HL-60 (cell line): ENCODE results near the gene IRF1.

ENCODE experiments used
- DNase-seq, 2 experiments: peaks; one replicate each; pipeline ENCODE4 v3.0.0-alpha.2; 2010 to 2020; ENCODE audit warnings: low read depth in 1 of 2, low spot score in 1 of 2
- H3K27ac ChIP-seq: fragments of 250-450 bp; sonication (Bioruptor Pico); replicated peaks from 2 replicates; pipeline ENCODE4 v1.5.1; 2020; ENCODE audit warnings: mild to moderate bottlenecking, moderate library complexity
- H3K27me3 ChIP-seq: fragments of 250-450 bp; sonication (Bioruptor Pico); 2 replicates; pipeline ENCODE4 v1.5.1; 2021; ENCODE audit warnings: mild to moderate bottlenecking, moderate library complexity; ENCODE audit not compliant: insufficient read depth, poor library complexity, severe bottlenecking
- H3K4me3 ChIP-seq: replicated peaks from 2 replicates; pipeline ENCODE4 v1.5.1; 2011; ENCODE audit warnings: mild to moderate bottlenecking, control low read depth, low read length; ENCODE audit not compliant: insufficient read depth
- CTCF ChIP-seq: IDR thresholded peaks from one replicate; pipeline ENCODE4 v1.5.1; 2011; ENCODE audit warnings: low read length, control low read depth, inconsistent platforms; ENCODE audit not compliant: insufficient read depth
- GABPA ChIP-seq: IDR thresholded peaks from 2 replicates; pipeline ENCODE4 v1.6.1; 2012; ENCODE audit warnings: low read depth
- POLR2AphosphoS5 ChIP-seq: IDR thresholded peaks from 2 replicates; pipeline ENCODE4 v1.6.1; 2012; ENCODE audit warnings: low read depth
- SPI1 ChIP-seq: IDR thresholded peaks from 2 replicates; pipeline ENCODE4 v1.6.1; 2012; ENCODE audit warnings: low read depth, mild to moderate bottlenecking, borderline replicate concordance
- TF ChIP-seq, protein P1 (sequence below): IDR thresholded peaks from 2 replicates; pipeline ENCODE4 v1.6.1; 2012; ENCODE audit warnings: low read depth; ENCODE audit not compliant: insufficient replicate concordance

Gene IRF1

DNA sequence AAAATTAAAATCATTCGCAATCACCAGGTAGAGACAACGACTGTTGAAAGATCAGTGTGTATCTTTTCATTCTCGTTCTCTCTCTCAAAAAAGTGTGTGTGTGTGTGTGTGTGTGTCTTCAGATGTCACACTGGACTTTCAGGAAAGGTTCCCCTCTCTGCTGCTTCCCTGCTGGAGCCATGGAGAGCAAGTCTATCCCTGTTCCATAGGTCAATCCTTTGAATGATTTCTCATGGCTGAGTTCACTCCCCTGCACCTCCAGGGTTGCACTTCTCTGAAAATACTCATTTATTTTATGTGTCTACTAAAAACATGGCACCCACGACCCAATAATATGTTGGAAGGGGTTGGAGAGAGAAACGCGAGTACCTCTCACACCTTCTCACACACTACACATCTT is 28.2 kb downstream of the IRF1 start:
- Histone ChIP-seq H3K4me3 (no peak overlapping the region), H3K27me3 (no peaks in the 10 kb centered on the region), H3K27ac (no peak overlapping the region)
- TF ChIP-seq GABPA (no peak), SPI1 (no peak), CTCF (no peak), POLR2AphosphoS5 (no peak)
- TF ChIP-seq, protein P1, sequence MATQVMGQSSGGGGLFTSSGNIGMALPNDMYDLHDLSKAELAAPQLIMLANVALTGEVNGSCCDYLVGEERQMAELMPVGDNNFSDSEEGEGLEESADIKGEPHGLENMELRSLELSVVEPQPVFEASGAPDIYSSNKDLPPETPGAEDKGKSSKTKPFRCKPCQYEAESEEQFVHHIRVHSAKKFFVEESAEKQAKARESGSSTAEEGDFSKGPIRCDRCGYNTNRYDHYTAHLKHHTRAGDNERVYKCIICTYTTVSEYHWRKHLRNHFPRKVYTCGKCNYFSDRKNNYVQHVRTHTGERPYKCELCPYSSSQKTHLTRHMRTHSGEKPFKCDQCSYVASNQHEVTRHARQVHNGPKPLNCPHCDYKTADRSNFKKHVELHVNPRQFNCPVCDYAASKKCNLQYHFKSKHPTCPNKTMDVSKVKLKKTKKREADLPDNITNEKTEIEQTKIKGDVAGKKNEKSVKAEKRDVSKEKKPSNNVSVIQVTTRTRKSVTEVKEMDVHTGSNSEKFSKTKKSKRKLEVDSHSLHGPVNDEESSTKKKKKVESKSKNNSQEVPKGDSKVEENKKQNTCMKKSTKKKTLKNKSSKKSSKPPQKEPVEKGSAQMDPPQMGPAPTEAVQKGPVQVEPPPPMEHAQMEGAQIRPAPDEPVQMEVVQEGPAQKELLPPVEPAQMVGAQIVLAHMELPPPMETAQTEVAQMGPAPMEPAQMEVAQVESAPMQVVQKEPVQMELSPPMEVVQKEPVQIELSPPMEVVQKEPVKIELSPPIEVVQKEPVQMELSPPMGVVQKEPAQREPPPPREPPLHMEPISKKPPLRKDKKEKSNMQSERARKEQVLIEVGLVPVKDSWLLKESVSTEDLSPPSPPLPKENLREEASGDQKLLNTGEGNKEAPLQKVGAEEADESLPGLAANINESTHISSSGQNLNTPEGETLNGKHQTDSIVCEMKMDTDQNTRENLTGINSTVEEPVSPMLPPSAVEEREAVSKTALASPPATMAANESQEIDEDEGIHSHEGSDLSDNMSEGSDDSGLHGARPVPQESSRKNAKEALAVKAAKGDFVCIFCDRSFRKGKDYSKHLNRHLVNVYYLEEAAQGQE, result no peak
- no peak for DNase-seq

DNA sequence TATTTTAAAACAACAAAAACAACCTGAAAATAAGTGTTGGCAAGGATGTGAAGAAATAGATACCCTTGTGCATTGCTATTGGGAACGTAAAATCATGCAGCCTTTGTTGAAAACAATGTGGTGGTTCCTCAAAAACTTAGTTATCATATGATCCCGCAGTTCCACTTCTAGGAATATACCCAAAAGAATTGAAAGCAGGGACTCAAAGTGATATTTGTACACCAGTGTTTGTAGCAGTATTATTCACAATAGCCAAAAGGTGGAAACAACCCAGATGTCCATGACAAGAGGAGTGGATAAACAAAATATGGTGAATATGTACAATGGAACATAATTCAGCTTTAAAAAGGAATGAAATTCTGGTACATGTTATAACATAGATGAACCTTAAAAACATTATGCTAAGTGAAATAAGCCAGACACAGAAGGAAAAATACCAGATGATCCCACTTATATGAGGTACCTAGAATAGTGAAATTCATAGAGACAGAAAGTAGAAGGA is 29.0 kb downstream of the IRF1 start:
- Histone ChIP-seq H3K4me3 (no peak overlapping the region), H3K27ac (no peak overlapping the region), H3K27me3 (no peaks in the 10 kb centered on the region)
- no peak for DNase-seq
- TF ChIP-seq CTCF, result no peak
- TF ChIP-seq, protein P1, result no peak

GRCh38 chr5:132460846-132461568 is 29.6 kb downstream of the IRF1 start:
- Histone ChIP-seq H3K27me3 (no peaks in the 10 kb centered on the region), H3K4me3 (no peak overlapping the region), H3K27ac (no peak overlapping the region)
- no peak for DNase-seq
- TF ChIP-seq CTCF, result no peak
